ENCODE data around the gene DRG2.
A peak's percentile ranks its signal among the peaks of the same experiment; 100 is the strongest.

The DRG2 gene

DNA sequence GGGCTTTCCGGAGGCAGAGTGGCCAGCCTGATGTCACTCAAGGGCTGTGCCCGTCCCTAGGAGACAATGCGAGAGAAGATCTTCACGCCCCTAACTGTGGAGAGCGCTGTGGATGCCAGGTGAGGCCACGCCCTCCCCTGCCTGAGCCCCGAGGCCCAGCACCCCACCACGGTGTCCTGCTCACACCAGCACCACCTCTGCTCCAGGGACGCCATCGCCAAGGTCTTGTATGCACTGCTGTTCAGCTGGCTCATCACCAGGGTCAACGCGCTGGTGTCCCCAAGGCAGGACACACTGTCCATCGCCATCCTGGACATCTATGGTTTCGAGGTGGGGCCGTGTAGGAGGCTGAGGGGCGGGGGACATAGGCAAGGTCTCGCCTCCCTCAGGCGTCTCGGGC lies 48.6 kb downstream of the DRG2 start:
- no peak overlapping the region for H3K27ac ChIP-seq
- TF ChIP-seq, protein P1, sequence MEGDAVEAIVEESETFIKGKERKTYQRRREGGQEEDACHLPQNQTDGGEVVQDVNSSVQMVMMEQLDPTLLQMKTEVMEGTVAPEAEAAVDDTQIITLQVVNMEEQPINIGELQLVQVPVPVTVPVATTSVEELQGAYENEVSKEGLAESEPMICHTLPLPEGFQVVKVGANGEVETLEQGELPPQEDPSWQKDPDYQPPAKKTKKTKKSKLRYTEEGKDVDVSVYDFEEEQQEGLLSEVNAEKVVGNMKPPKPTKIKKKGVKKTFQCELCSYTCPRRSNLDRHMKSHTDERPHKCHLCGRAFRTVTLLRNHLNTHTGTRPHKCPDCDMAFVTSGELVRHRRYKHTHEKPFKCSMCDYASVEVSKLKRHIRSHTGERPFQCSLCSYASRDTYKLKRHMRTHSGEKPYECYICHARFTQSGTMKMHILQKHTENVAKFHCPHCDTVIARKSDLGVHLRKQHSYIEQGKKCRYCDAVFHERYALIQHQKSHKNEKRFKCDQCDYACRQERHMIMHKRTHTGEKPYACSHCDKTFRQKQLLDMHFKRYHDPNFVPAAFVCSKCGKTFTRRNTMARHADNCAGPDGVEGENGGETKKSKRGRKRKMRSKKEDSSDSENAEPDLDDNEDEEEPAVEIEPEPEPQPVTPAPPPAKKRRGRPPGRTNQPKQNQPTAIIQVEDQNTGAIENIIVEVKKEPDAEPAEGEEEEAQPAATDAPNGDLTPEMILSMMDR (IDR thresholded peaks at IDR 0.05): no peak
- TF ChIP-seq ZFX (IDR thresholded peaks at IDR 0.05; ENCODE audit: borderline replicate concordance): no peak

DNA sequence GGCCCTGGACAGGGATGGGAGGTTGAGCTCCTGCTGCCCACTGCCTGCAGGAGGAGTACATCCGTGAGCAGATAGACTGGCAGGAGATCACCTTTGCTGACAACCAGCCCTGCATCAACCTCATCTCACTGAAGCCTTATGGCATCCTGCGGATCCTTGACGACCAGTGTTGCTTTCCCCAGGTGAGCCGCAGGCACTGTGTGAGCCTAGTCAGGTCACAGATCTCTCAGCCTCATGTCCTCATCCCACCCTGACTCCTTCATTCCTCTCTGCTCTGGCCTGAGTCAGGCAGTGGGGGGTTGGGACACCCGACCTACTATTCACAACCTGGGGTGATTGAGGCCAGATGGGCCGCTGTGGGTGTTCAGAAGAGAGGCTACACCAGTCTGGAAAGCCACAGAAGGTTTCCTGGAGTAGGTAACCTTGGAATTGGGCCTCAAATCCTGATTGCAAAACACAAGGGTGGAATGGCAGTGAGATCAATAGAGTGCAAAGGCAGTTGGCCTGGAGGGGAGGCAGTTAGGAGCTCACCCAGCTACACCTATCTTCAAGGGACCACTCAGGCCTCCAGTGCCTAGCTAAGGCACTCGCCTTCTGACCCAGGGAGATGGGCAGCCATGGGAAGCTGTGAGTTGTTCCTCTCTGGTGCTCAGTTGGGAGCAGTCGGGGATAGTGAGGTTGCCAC lies 50.5 kb downstream of the DRG2 start:
- no peak for TF ChIP-seq ZFX (IDR thresholded peaks at IDR 0.05; ENCODE audit: borderline replicate concordance)
- TF ChIP-seq, protein P1 (IDR thresholded peaks at IDR 0.05): no peak
- H3K27ac ChIP-seq: no peak overlapping the region

DNA sequence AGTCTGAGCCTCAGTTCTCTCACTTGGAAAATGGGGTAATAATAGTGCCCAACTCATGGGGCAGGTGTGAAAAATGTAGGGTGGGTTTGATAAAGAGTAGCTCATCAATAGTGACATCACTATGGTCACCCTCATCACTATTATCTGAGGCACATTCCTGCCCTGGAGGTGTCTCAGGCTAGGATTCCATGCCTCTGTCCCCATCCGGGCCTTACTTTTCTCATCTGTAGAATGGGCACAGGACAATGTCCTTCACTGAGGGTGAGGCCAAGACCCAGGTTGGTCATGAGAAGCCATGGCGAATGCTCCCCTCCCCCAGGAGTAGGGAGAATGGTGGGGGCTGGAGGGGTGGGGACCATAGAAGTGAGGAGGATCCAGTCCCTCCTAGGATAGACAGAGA lies 51.3 kb downstream of the DRG2 start:
- H3K27ac ChIP-seq: no peak overlapping the region
- no peak for TF ChIP-seq ZFX (IDR thresholded peaks at IDR 0.05; ENCODE audit: borderline replicate concordance)
- TF ChIP-seq, protein P1 (IDR thresholded peaks at IDR 0.05): no peak

DNA sequence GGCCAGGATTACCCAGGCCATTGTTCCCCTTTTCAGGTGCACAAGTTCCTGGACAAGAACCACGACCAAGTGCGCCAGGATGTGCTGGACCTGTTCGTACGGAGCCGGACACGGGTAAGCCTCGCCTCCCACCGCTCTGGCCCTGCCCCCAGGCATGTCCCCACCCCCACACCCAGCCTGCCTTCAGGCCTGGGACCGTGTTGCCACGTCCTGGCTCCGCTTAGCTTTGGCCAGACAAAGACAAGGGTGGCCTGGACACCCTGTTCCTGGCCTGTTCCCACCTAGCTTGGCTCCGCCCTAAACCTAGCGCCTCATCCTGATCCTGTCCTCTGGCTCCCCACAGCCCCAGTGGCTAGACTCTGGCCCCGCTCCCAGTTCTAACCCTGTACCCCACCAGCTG lies 51.8 kb downstream of the DRG2 start:
- TF ChIP-seq, protein P1 (IDR thresholded peaks at IDR 0.05): no peak
- TF ChIP-seq ZFX (IDR thresholded peaks at IDR 0.05; ENCODE audit: borderline replicate concordance): no peak
- H3K27ac ChIP-seq: no peak overlapping the region

DNA sequence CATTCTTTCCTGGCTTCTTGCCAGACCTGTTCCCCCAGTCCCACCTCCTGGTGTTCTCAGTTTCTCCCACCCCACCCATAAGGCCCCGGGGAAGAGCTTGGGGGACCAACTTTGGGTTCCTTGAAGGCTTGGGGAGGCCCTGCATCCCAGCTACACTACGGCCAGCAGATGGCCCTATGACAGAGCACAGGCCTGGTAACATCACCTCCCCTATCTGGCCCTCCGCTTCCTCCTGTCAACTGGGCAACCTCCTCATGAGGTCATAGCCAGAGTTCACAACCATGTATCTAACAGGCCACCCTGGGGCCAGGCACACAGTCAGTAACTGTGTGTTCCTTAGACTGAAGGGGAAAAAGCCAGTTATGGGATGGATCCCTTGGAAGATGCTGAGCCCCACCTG lies 52.2 kb downstream of the DRG2 start:
- no peak overlapping the region for H3K27ac ChIP-seq
- TF ChIP-seq, protein P1 (IDR thresholded peaks at IDR 0.05): peak; percentile 24; the same call in 1 of the 2 replicates
- TF ChIP-seq ZFX (IDR thresholded peaks at IDR 0.05; ENCODE audit: borderline replicate concordance): no peak

DNA sequence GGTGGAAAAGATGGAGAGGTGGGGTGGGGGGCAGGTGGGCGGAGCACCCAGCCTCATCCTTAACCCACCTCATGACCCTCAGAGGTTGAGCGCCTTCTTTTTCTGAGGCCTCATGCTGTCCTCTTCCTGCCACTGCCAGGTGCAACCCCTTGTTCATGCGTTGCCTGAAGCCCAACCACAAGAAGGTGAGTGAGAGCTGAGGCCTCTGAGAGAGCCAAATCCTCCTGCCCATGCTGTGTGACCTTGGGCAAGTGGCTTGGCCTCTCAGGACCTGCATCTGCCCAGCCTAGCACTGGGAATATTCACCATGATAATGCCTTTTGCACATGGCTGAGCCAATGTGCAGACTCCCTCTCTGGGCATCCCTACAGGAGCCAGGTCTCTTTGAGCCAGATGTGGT lies 52.9 kb downstream of the DRG2 start:
- no peak overlapping the region for H3K27ac ChIP-seq
- TF ChIP-seq, protein P1 (IDR thresholded peaks at IDR 0.05): no peak
- TF ChIP-seq ZFX (IDR thresholded peaks at IDR 0.05; ENCODE audit: borderline replicate concordance): no peak

DNA sequence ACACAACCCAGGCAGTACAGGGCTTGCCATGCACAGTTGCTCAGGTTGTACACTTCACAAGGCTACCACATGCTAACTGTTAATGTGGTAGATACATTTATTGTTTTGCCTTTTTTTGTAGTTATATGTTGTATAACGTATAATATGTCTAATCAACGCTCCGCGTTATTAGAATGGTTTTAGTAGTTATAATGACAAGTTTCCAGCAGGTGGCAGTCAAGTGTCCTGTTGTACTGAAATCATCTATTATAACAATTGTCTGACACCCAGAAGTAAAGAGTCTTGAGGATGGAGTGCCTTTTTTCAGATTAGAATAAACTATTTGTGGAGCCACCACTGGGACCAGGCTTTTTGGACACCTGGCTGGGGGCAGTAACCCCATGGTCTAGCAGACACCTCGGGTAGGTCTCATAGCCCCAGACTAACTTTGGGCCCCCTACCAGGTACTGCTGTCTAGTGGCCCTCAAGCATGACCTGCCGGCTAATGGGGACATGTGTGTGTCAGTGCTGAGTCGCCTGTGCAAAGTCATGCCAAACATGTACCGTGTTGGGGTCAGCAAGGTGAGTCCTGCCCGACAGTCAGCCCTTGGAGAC lies 53.6 kb downstream of the DRG2 start:
- no peak for TF ChIP-seq ZFX (IDR thresholded peaks at IDR 0.05; ENCODE audit: borderline replicate concordance)
- TF ChIP-seq, protein P1 (IDR thresholded peaks at IDR 0.05): peak; percentile 84
- H3K27ac ChIP-seq: no peak overlapping the region

Data from 22Rv1 (cell line).